ENCODE data around the gene PCGF3. TPM values are rescaled to one million over a fixed set of nuclear protein-coding genes. Genes with fewer than 3 reads are reported as not detected.

PCGF3 gene
- 29.2 and 44.3 TPM in 2 replicates for polyA plus RNA-seq (2014; cell fraction: cytosol; rRNA removed)
- polyA plus RNA-seq (2014; cell fraction: nucleus; rRNA removed) = 129 and 164 TPM in 2 replicates

- DNase-seq (ENCODE audit: low spot score) = peak; percentile 88
Observed at GRCh38 chr4:705278-706082, at the start of gene PCGF3. Gene PCGF3 (plus strand): TSS chr4:705832. CDS start chr4:733681, 27,849 bp downstream.

- no peak for DNase-seq (ENCODE audit: low spot score)
Observed at GRCh38 chr4:656436-657337, 48.9 kb upstream of the PCGF3 start.

- no peak for DNase-seq (ENCODE audit: low spot score)
Observed at GRCh38 chr4:657338-657833, 48.2 kb upstream of the PCGF3 start.

GRCh38 chr4:657834-658667 lies 47.6 kb upstream of the PCGF3 start:
- DNase-seq (ENCODE audit: low spot score) = no peak

- no peak for DNase-seq (ENCODE audit: low spot score)
Observed at GRCh38 chr4:658681-659667, 46.7 kb upstream of the PCGF3 start.

- no peak for DNase-seq (ENCODE audit: low spot score)
Observed at GRCh38 chr4:659851-660250, 45.8 kb upstream of the PCGF3 start.

GRCh38 chr4:660401-660800 lies 45.2 kb upstream of the PCGF3 start:
- DNase-seq (ENCODE audit: low spot score) = no peak

GRCh38 chr4:661231-661630 lies 44.4 kb upstream of the PCGF3 start:
- DNase-seq (ENCODE audit: low spot score) = no peak

GRCh38 chr4:661881-662761 lies 43.5 kb upstream of the PCGF3 start:
- DNase-seq (ENCODE audit: low spot score) = no peak

GRCh38 chr4:663046-663437 lies 42.6 kb upstream of the PCGF3 start:
- no peak for DNase-seq (ENCODE audit: low spot score)

- peak; percentile 77 for DNase-seq (ENCODE audit: low spot score)
Observed at GRCh38 chr4:663438-664428, 41.9 kb upstream of the PCGF3 start.

- DNase-seq (ENCODE audit: low spot score) = no peak
Observed at GRCh38 chr4:664713-665231, 40.9 kb upstream of the PCGF3 start.

- DNase-seq (ENCODE audit: low spot score) = no peak
Observed at GRCh38 chr4:665381-665750, 40.3 kb upstream of the PCGF3 start.

GRCh38 chr4:665751-666435 lies 39.7 kb upstream of the PCGF3 start:
- no peak for DNase-seq (ENCODE audit: low spot score)

GRCh38 chr4:666436-666810 lies 39.2 kb upstream of the PCGF3 start:
- DNase-seq (ENCODE audit: low spot score) = no peak

GRCh38 chr4:666822-667544 lies 38.6 kb upstream of the PCGF3 start:
- no peak for DNase-seq (ENCODE audit: low spot score)
